NCI-H1105 treated with DMSO at 0.1 percent for 48 hours (cell line): ENCODE results near the gene GOLGA7B.

ENCODE experiments used
- DNase-seq: peaks from one replicate; lab custom pipeline; 2025; lab: John Stamatoyannopoulos, UW

The GOLGA7B gene

DNA sequence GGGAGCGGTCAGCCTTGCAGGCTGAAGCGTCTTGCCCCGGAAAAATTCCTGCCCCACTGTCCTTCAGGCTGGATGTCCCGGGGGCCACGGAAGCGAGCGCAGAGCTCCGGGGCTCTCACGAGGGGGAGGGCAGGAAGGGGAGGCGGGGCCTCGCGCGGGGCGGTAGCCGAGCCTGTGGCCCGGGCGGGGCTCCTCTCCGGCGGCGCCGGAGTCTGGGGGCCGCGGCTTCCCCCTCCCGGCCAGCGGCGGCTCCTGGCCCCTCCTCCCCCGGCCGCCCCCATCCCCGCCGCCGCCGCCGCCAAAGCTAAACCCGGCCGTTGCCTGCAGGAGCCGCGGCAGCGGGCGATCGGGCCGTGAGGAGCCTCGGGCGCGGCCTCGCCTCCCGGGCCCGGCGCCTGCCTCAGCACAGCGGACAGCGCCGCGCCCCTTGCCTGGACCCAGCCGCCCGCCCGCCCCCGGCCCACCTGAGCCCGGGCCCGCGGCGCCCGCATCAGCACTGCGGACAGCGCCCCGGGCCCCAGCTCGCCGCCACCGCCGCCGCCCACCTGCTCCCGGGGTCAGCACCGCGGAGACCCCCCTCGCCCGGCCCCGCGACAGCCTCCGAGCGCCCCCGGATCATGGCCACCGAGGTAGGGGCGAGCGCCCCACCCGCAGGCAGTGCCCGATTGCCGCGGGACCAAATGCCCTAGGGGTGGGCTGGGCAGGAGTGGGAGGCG, at the start of gene GOLGA7B:
Gene GOLGA7B (plus strand): TSS at position 157 of the 716 bp plus-strand sequence. CDS start 461 bp downstream, at position 618.
- DNase-seq: peak; percentile 40

DNA sequence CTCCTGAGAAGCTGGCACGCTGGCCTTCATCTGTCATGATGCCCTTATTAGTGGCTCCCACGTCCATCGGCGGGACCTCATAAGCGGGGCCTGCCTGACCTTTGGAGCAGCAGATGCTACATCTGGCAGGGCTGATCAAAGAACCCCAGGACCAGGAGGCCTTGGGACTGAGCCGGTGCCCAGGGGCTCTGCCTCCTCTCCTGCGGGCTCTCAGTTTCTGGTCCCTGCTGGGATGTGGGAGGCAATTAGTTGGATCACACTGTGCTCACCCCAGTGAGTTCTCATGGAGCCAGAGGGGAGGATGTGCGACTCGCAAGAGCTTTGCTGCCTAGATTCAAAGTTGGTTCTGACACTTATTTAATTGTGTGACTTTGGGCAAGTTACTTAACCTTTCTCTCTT, 49.2 kb upstream of the GOLGA7B start:
- DNase-seq: no peak

DNA sequence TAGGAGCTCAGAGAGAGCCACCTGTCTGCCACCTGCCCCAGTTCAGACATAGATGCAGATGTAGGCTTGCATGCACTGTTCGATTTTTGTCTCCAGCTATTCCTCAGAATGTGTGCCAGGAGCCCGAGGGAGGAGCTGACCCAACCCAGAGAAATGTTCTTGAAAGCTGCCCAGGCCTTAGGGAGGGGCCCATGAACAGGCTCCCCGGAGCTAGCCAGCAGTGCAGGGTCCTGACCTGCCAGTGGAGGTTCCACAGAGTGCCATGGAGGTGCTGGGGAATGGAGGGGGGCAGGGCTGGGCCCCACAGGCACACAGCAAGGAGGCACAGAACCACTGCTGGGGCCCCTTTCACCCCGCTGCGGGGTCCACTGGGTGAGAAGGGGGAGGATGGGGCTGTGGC, 48.2 kb upstream of the GOLGA7B start:
- no peak for DNase-seq

DNA sequence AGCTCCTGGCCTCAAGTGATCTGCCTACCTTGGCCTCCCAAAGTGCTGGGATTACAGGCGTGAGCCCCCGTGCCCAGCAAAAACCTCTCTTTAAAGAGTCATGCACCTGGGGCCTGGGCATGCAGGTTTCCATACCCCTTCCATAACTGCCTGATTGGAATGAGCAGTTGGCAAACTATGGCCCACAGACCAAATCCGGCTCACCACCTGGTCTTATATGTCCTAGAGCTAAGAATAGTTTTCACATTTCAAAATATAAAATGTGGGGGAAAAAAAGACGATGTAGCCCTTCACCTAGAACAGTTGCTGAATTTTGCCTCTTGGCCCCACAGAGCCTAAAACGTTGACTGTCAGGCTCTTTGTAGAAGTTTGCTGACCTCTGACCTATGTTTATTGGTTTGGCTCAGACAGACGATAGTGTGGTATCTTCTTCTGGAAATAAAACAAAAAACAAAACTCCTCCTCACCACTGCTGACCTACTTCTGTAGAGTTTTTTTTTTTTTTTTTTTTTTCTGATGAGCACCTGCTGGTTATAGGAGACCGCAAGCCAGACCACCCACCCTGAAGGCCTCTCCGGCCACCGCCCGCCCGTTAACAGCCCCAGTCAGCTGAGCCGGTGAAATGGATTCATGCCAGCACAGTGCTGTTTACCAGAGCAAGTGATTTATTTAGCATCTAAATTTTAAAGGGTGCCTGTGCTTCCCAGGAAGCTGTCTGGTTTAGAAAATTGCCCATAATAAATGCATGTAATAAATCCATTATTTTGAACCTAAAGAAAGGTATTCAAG, 44.4 kb upstream of the GOLGA7B start:
- peak; percentile 11 for DNase-seq

DNA sequence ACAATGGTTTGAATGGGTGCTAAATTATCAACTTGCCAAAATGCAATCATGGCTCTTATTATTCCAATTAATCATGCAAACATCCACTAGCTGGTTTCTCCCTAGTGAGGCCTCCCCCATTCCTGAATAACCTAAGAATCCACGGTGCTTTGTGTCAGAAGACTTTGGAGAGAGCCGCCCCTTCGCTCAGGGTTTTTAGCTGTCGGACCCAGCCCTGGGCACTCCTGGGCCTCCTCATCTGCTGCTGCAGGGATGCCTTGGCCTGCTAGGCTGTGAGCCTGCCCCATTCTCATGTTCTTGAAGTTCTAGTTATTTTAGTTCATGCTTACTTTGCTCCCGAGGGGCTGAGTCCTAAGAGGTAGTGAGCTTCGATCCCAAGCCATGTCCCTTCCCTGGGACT, 43.7 kb upstream of the GOLGA7B start:
- DNase-seq: no peak

DNA sequence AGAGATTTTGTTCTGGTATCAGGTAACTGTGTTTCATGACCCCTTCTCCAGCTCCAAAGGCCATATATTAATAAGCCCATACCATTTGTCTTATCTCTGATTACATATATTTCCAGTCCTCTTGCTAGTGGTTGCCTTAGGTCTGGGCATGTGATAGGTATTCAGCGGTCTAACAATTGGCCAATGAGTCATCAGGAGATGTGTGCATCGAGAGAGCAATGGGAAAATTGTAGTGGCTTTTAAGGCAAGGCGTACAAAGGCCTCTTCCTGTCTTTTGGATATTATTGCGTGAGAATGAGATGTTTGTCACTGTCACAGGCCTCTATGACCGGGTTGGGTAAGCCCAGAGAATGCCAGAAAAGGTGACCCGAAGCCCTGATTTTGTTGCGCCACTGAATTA, 39.2 kb upstream of the GOLGA7B start:
- no peak for DNase-seq

DNA sequence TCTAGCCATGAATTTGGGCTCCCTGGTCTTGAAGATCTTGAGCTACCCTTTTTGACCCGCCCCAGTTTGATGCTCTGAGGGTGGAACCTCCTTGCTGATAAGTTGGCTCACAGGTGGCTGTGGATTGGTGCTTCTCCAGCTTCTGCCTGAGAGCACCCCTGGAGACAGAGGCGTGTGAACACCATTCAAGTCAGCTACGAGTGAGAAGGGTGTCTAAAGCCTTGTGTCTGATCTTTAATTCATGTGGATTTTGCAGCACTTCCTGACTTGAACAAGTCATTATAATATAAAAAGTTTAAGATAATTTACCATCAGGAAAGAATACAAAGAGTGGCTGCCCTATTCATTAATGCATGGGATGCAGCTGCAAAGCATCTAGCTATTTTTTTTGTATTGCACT, 37.7 kb upstream of the GOLGA7B start:
- no peak for DNase-seq

DNA sequence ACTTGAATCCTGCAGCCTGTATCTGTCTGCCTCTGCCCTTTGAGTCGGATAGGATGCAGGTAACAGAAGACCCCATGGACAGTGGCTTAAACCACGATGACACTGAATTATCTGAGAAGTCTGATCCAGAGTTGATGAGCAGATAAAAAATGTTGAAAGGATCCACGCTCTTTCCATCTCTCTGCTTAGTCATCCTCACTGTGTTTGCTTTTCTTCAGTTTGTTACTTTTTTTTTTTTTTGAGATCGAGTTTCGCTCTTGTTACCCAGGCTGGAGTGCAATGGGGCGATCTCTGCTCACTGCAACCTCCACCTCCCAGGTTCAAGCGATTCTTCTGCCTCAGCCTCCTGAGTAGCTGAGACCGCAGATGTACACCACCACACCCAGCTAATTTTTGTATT, 36.9 kb upstream of the GOLGA7B start:
- no peak for DNase-seq

DNA sequence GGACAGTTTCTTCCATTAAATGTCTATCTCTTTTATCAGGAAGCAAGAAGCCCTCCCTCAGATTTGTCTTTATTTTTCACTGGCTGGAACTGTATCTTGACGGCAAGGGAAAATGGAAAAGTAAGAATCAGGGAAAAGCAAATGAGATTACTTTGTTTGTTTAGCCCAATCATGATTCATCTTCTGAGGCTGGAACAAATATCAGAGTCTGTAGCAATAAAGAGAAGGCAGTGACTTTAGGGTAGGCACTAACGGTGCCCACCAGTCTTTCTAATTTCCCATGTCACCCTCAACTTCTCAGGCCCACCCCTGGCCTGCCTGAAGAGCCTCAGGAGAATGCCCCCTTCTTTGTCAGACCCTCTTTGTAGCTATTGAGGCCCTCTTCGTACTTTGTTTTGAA, 36.3 kb upstream of the GOLGA7B start:
- no peak for DNase-seq

DNA sequence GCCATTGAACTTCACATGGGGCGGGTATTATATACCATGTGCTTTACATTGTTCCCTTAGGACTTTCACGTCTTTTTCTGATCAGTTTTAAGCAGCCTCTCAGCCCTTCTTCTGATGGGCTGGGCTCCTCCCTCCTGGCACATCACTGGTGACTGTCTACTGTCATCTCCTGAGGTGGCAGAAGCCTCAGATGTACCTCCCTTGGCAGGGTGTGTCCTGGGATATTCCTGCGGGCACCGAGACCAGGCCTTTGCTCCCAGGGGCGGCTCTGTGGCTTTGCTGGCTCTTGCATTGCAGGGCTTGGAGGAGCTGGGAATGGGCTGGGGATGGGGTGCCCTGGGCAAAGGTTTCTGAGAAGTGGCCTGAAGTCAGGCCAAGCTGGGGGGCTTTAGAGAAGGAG, 34.6 kb upstream of the GOLGA7B start:
- DNase-seq: no peak

DNA sequence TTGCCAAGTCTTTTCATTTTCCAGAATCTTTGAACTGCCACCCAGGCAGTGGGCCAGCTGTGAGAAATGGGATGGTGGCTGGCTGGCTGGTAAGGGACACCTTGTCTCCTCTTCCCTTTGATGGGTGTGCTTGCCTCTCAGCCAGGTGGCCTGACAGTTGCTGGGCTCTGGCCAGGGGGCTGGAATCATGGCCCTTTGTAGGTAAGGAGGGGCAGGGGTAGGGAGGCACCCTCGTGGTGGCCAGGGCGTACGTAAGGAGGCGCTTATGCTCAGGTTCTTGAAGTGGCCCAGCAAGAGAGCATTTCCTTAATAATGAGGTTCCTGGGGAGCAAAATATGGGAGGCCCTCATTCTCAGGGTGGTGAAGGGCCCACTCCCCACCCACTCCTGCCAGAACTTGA, 33.0 kb upstream of the GOLGA7B start:
- DNase-seq: no peak

DNA sequence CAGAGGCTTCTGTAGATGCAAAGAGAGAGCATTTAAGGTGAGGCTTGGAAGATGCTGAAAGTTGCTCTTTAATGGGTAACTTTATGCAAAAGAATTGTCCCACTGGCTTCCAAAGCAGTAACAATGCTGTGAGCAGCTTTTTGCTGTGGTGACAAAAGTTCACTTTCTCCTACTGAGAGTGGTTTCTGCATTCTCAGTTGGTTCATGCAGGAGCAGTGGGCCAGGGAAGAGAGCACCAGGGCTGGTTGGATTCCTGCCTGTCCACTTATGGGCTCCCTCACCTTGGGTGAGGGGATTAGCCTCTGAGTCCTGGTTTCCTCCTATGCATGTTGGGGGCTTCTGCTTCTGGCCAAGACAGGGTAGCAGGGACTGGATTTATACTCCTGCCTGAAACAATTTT, 31.1 kb upstream of the GOLGA7B start:
- DNase-seq: no peak

DNA sequence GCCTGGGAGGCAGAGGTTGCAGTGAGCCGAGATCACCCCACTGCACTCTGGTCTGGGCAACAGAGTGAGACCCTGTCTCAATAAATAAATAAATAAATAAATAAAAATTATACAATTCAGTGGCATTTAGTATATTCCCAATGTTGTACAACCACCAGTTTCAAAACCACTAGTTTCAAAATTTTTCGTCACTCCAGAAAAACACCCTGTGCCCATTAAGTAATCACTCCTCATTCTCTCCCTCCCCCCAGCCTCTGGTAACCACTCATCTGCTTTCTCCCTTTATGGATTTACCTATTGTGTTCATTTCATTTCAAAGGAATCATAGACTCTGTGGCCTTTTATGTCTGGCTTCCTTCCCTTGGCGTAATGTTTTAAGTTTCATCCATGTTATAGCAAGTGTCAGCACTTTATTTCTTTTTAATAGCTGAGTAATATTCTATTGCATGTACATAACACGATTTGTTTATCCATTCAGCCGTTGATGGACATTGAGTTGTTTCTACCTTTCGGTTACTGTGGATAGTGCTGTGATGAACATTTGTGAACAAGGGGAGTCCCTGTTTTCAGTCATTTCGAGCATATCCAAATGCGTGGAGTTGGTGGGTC, 29.4 kb upstream of the GOLGA7B start:
- DNase-seq: no peak

DNA sequence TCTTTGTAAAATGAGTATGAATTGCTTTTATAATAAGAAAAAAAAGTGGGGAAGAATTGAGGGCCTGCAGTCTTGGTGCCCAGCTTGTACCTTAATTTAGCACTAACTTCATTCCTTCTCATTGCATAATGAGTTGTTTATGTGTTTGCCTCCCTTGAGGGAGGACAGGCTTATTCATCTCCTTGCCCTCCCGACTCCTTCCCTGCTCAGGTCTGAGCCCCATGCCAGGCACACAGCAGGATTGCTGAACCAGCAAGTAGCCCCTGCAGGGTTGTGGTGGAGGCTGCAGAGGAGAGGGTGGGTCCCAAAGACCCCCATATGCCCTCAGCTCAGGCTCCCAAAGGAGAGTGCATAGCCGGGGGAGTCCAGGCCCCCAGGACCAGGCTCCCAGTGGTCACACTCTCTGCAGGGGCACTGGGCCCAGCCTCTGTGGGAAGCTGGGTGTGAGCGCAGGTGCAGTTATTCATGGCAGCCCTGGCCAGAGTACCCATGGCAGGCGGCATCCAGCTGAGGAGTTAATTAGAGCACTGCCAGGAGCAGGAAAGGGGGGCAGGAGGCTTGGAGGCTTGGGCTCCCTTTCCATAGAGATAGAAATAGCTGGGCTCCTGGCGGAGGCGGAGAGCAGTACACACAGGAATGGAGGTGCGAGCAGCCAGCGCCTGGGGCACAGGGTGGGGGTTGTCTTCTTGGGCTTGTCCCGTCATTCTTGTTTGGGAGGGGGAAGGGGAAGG, 28.2 kb upstream of the GOLGA7B start:
- no peak for DNase-seq

DNA sequence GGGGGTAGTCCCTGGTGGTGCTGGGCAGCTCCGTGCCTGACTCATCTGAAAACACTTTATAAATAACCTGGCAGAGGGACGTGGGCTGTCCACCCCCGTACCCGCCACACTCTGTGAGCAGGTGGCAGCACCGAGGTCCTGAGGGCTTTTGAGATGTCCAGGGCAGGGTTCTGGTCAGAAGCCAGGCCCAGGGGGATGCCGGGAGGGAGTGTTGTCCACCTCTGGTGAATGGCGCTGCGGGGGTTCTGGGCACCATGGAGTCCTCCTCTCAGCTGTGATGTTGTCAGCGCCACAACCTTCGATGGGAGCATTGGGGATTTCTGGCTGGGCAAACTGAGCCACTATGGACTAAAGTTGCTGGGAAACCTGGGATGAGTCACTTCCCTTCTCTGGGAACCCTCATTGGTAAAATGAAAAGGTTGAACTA, 27.4 kb upstream of the GOLGA7B start:
- no peak for DNase-seq

DNA sequence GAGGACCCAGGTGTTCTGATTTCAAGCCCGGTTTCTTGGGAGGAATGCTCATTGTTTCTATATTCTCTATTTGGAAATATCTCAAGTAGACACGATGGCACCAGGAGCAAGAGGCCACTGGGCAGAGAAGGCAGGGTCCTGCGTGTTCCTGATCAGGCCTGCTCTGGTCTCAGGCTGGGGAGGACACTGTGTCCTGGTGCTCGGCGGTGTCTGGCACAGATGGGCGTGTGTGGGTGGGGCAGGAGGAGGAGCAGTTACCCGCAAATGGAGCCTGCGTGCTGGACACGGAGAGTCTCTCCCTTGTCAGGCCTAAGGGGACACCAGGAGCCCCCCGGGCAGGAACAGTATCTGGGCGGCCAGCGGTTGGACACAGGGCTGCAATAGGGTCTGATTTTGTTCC, 25.9 kb upstream of the GOLGA7B start:
- no peak for DNase-seq

DNA sequence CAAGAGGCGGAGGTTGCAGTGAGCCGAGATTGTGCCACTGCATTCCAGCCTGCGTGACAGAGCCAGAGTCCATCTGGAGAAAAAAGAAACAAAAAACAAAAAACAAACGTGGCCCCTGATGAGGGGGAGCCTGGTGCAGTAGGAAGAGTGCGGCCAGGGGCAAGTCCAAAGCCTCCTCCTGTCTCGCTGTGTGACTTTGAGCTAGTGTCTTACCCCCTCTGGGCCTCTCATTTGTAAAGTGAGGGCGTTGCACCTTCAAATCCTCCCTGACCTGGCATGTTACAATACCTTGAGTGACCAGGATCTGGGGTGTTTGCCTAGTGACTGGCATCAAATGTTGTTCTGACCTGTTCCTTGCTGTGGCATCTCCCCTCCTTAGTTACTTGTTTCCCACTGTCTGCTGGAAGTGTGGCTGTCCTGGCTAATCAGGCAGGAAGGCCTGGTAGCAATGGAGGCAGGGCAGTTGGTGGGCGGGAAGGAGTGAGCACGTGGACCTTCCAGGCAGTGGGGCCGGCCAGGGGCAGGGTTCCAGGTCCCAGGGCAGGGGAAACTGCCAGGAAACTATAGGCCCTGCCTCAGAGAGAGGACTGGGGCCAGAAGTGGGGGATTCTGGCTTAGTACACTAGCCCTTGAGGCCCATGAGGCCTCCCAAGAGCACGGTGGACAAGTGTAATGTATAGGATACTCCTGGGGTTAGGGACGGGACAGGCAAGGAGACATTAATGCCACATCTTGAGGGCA, 24.5 kb upstream of the GOLGA7B start:
- DNase-seq: no peak

DNA sequence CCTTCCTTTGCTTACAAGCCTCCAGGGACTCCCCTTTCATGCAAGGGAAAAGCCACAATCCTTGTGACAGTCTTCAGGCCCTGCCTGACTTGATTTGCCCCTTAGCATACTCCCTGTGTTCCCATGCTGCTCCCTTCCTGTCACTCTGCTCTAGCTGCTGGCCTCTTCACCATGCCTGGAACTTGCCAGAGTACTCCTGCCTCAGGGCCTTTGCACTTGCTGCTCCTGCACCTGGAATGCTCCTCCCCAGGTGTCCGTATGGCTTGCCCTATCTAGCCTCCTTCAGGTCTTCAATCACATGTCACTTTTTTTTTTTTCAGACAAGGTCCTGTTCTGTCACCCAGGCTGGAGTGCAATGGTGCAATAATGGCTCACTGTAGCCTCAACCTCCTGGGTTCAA, 22.8 kb upstream of the GOLGA7B start:
- DNase-seq: no peak

DNA sequence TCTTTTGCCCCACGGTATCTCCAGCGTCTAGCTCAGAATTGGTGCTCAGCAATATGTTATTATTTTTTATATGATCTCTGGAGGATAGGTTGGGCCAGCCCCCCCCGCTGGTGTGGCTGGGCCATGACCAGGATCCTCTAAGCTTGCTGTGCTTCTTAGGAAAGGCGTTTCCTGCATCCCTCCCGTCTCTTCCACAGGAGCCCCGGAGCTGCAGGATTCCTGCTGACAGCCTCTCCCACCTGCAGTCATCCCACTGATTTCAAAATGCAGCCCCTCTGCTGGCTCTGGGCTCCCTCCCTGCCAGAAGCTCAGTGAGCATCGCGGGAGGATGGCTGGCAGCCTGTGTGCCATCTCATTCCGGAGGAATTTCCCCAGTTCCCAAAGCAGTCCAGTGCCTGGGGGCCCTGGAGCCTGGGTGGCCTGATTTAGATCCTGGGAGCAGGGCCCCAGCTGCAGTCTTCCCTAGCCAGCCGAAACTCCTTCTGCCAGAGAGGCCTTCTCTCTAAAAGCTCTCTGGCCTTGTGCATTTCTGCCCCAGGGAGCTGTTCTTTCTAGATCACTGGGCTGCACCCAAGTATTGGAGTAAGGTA, 21.8 kb upstream of the GOLGA7B start:
- DNase-seq: no peak

DNA sequence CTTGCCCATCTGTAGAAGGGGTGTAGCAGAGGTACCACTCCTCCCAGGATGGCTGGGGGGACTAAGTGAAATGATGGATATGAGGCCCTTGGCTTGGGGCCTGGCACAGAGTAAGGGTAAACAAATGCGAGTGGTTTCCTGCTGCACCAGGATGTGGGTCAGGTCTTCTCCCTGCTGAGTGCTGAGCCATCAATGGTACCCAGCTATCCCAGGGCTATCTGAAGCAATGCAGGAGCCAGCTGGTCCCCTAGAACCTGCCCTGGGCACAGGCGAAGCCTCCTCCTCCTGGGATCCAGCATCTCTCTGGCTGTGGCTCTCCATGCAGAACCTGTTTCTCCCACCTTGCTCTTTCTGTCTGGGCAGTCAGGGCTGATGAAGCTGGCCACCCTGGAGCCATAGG, 20.9 kb upstream of the GOLGA7B start:
- no peak for DNase-seq

DNA sequence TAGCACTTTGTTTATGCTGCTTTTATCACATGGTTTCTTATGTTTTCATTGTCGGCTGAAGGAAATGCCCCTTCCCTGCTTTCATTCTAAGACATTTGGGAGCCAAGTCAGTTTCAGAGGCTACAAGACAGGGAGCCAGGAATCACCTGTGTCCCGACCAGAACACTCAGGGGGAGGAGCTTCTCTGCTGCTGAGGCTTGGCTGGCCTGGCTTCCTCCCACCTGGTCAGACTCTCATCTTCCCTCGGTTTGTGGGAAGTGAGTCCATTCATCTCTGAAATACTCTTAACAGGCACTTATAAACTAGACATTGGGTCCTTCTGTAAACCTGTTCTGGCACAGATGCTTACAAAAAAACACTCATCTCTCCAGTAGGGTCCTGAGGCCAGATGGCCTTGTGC, 19.6 kb upstream of the GOLGA7B start:
- DNase-seq: peak; percentile 68
